ENCODE results near the gene C19orf53. TPM values are rescaled to one million over a fixed set of nuclear protein-coding genes. Genes with fewer than 3 reads are reported as not detected.
"Not testable (repeated sequence)": the region's sequence is repeated elsewhere in the genome, so short reads cannot be mapped to it uniquely, and the experiment has no call there.

C19orf53 gene
- total RNA-seq, 1 donor from 2014 or later: 71.2 TPM

DNA sequence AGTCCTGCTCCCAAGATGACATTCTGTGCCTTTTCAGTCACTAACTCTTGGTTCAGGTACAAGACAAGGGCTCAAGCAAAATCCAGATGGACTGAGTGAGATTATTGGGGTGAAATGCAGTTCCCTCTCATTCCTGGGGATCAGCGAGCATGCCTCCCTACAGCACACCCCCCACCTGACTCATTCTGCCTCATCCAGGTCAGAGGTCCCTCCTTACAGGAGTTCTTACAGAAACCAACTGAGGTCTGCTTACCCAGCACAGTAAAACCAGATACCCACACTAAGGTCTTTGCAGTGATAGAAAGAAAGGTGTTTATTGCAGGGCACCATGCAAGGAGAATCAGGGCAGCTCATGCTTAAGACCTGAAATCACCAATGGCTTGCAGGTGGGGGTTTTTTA is 31.5 kb upstream of the C19orf53 start:
- TF ChIP-seq, protein P1, sequence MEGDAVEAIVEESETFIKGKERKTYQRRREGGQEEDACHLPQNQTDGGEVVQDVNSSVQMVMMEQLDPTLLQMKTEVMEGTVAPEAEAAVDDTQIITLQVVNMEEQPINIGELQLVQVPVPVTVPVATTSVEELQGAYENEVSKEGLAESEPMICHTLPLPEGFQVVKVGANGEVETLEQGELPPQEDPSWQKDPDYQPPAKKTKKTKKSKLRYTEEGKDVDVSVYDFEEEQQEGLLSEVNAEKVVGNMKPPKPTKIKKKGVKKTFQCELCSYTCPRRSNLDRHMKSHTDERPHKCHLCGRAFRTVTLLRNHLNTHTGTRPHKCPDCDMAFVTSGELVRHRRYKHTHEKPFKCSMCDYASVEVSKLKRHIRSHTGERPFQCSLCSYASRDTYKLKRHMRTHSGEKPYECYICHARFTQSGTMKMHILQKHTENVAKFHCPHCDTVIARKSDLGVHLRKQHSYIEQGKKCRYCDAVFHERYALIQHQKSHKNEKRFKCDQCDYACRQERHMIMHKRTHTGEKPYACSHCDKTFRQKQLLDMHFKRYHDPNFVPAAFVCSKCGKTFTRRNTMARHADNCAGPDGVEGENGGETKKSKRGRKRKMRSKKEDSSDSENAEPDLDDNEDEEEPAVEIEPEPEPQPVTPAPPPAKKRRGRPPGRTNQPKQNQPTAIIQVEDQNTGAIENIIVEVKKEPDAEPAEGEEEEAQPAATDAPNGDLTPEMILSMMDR (IDR thresholded peaks at IDR 0.05): no peak
- H3K36me3 Mint-ChIP-seq (ENCODE audit: low read depth): no peaks in the 10 kb centered on the region
- peaks cover 4% of the 10 kb centered on the region for H3K4me1 Mint-ChIP-seq (ENCODE audit: low read depth)
- no peaks in the 10 kb centered on the region for H3K27me3 Mint-ChIP-seq (ENCODE audit: low read depth)
- DNase-seq (ENCODE audit: low spot score): no peak
- no peak overlapping the region for H3K4me3 Mint-ChIP-seq (ENCODE audit: unreplicated experiment)
- H3K27ac Mint-ChIP-seq (ENCODE audit: unreplicated experiment): no peak overlapping the region
- peaks cover 7% of the 10 kb centered on the region for H3K9me3 Mint-ChIP-seq (ENCODE audit: low read depth)

DNA sequence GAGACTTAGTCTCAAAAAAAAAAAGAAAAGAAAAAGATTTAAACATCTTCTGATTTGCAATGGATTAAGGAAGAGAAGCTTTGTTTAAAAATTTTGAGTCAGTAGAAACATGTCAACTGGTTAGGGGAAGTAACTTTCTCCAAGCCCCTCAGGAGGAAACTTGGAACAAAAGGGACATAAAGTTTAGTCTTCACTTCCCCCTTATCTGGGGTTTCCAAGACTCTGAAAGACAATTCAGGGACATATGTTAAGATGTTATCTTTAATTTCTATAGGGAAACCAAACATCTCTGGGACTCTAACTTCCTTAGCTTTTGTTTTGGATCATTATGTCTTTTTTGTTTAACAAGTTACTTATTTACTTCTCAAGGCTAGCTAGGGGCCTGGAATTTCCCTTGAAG is 30.1 kb upstream of the C19orf53 start:
- Mint-ChIP-seq H3K9me3 (ENCODE audit: low read depth) (peaks cover 7% of the 10 kb centered on the region), H3K27ac (ENCODE audit: unreplicated experiment) (no peak overlapping the region), H3K36me3 (ENCODE audit: low read depth) (no peaks in the 10 kb centered on the region), H3K27me3 (ENCODE audit: low read depth) (no peaks in the 10 kb centered on the region), H3K4me1 (ENCODE audit: low read depth) (peaks cover 15% of the 10 kb centered on the region), H3K4me3 (ENCODE audit: unreplicated experiment) (no peak overlapping the region)
- DNase-seq (ENCODE audit: low spot score): no peak
- TF ChIP-seq, protein P1 (IDR thresholded peaks at IDR 0.05): no peak

DNA sequence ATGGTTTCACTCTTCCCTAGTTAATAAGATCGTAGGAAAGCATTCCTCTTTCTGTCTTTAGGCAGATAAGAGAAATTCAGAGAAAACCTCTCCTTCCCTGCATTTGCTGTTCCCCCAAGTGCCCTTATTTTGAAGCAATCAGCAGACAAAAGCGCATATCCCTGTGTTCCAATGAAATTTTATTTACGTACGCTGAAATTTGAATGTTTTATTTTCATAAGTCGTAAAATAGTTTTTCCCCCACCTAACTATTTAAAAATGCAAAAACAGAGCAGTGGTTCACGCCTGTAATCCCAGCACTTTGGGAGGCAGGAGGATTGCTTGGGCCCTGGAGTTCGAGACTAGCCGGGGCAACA is 27.2 kb upstream of the C19orf53 start:
- Mint-ChIP-seq H3K27ac (ENCODE audit: unreplicated experiment) (peak overlapping the region; percentile 69), H3K27me3 (ENCODE audit: low read depth) (no peaks in the 10 kb centered on the region), H3K36me3 (ENCODE audit: low read depth) (peaks cover 1% of the 10 kb centered on the region), H3K9me3 (ENCODE audit: low read depth) (peaks cover 7% of the 10 kb centered on the region), H3K4me3 (ENCODE audit: unreplicated experiment) (peak overlapping the region; percentile 86), H3K4me1 (ENCODE audit: low read depth) (peaks cover 17% of the 10 kb centered on the region)
- DNase-seq (ENCODE audit: low spot score): no peak
- TF ChIP-seq, protein P1 (IDR thresholded peaks at IDR 0.05): no peak

DNA sequence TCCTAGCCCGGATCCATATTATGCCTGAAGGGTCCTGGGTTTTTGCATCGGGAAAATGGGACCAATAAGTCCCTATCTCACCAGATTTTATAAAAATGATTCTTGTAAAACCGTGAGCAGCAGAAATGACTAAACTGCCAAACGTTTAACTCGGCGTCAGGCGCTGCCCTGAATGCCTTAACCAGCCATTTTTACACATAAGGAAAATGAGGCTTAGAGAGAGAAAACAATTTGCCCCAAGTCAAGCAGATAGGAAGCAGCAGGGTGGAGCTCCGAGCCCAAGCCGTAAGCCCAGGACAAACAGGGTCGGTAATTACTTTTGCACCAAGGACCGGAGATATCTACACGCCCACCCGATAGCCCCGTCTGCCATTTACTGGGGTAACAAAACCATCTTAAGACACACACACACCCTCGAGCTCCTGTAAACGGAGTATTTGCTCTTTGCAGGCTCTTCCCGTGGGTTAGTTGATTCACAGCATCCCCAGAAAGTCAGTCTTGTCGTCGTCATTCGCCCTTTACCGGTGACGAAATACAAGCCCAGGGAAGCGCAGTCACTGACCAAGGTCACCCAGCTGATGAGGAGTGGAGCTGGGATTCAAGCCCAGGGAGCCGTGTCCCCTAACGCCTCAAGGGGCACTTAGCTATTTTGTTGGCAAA is 26.0 kb upstream of the C19orf53 start:
- Mint-ChIP-seq H3K27me3 (ENCODE audit: low read depth) (no peaks in the 10 kb centered on the region), H3K4me3 (ENCODE audit: unreplicated experiment) (peak overlapping the region; percentile 86), H3K27ac (ENCODE audit: unreplicated experiment) (peak overlapping the region; percentile 79), H3K4me1 (ENCODE audit: low read depth) (peaks cover 17% of the 10 kb centered on the region), H3K36me3 (ENCODE audit: low read depth) (peaks cover 1% of the 10 kb centered on the region), H3K9me3 (ENCODE audit: low read depth) (peaks cover 7% of the 10 kb centered on the region)
- TF ChIP-seq, protein P1 (IDR thresholded peaks at IDR 0.05): no peak
- DNase-seq (ENCODE audit: low spot score): no peak

DNA sequence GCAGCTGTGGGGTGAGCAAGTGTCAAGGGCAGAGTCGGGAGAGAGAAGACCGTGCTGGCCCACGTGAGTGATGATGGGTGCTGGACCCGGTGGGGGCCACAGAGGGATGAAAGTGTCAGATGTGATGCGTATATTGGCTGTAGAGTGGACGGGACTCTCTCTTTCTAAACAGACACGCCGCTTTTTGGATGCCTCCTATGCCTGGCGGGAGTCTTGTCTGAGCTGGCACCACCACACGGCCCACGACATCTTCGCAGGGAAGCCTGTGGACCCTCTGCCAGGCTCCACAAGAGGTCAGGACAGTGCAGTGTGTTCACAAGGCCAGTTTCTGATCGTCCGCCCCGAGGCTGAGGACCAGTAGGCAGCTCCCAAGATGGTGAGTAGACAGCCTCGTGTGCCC is 22.8 kb upstream of the C19orf53 start:
- Mint-ChIP-seq H3K27me3 (ENCODE audit: low read depth) (no peaks in the 10 kb centered on the region), H3K27ac (ENCODE audit: unreplicated experiment) (no peak overlapping the region), H3K9me3 (ENCODE audit: low read depth) (peaks cover 7% of the 10 kb centered on the region), H3K4me1 (ENCODE audit: low read depth) (peaks cover 17% of the 10 kb centered on the region), H3K36me3 (ENCODE audit: low read depth) (peaks cover 11% of the 10 kb centered on the region), H3K4me3 (ENCODE audit: unreplicated experiment) (no peak overlapping the region)
- TF ChIP-seq, protein P1 (IDR thresholded peaks at IDR 0.05): no peak
- DNase-seq (ENCODE audit: low spot score): no peak

DNA sequence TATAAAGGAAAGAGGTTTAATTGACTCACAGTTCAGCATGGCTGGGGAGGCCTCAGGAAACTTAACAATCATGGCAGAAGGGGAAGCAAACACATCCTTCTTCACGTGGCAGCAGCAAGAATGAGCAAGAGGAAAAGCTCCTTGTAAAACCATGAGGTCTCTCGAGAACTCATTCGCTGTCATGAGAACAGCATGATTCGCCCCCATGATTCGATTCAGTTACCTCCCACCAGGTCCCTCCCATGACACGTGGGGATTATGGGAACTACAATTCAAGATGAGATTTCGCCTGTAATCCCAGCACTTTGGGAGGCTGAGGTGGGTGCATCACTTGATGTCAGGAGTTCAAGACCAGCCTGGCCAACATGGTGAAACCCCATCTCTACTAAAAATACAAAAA is 20.6 kb upstream of the C19orf53 start:
- not testable (repeated sequence) for H3K4me3 Mint-ChIP-seq (ENCODE audit: unreplicated experiment); H3K4me1 Mint-ChIP-seq (ENCODE audit: low read depth); H3K27ac Mint-ChIP-seq (ENCODE audit: unreplicated experiment); H3K9me3 Mint-ChIP-seq (ENCODE audit: low read depth); DNase-seq (ENCODE audit: low spot score); H3K27me3 Mint-ChIP-seq (ENCODE audit: low read depth)
- peaks cover 21% of the 10 kb centered on the region for H3K36me3 Mint-ChIP-seq (ENCODE audit: low read depth)

Data from chondrocyte (in vitro differentiated cells).